GM12801 (cell line): ENCODE results near the gene ELMO1.

Experiments used
- TF ChIP-seq, protein P1 (sequence below): IDR thresholded peaks from one replicate; pipeline ENCODE4 v1.5.1; 2011; ENCODE audit warnings: control low read depth; ENCODE audit not compliant: insufficient read length; ENCODE audit errors: extremely low read depth

Gene ELMO1

DNA sequence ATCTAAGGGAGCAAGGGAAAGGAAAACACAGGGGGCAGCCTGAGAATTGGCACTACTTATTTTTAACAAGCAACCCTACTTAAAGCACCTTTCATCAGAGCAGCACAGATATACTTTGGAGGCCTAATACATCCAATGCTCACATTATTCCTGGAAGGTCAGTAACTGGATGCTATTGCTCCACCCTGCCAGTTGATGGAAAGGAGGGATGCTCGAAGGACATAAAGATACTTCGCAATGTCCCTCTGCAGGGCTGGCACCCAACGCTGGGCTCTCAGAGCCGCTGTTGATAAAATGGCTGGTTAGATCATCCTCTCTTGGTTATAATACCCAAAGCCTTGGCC is 416.4 kb downstream of the ELMO1 start:
- TF ChIP-seq, protein P1, sequence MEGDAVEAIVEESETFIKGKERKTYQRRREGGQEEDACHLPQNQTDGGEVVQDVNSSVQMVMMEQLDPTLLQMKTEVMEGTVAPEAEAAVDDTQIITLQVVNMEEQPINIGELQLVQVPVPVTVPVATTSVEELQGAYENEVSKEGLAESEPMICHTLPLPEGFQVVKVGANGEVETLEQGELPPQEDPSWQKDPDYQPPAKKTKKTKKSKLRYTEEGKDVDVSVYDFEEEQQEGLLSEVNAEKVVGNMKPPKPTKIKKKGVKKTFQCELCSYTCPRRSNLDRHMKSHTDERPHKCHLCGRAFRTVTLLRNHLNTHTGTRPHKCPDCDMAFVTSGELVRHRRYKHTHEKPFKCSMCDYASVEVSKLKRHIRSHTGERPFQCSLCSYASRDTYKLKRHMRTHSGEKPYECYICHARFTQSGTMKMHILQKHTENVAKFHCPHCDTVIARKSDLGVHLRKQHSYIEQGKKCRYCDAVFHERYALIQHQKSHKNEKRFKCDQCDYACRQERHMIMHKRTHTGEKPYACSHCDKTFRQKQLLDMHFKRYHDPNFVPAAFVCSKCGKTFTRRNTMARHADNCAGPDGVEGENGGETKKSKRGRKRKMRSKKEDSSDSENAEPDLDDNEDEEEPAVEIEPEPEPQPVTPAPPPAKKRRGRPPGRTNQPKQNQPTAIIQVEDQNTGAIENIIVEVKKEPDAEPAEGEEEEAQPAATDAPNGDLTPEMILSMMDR = no peak

DNA sequence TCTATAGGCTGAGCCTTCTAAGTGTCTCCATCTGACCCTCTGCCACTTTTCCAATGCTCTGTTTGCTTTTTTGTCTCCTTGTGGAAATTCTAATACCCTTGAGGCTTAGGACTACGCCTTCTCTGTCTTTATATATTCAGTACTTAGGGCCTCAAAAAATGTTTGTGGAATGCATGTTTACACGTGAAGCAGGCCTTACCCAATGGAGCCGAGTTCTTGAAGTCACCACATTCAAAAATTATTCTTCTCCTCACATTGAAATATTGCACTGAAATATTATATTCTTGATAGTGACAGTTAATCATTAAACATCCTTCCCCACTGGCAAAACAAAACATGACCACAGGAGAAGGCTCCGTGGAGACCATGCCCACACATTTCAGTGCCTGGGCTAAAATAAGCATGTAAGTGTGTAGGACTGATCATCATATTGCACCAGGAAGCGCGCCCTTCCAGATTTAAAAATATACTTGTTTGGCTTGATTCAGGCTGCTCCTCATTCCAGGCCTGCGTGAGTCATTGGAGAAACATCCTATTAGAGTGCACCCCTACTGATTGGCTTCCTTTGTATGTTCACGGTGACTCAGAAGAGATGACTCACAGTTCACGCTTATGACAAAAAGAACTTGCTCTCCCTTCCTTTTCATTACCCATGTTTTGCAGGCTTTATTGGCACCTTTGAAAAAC is 416.9 kb downstream of the ELMO1 start:
- TF ChIP-seq, protein P1 = no peak

DNA sequence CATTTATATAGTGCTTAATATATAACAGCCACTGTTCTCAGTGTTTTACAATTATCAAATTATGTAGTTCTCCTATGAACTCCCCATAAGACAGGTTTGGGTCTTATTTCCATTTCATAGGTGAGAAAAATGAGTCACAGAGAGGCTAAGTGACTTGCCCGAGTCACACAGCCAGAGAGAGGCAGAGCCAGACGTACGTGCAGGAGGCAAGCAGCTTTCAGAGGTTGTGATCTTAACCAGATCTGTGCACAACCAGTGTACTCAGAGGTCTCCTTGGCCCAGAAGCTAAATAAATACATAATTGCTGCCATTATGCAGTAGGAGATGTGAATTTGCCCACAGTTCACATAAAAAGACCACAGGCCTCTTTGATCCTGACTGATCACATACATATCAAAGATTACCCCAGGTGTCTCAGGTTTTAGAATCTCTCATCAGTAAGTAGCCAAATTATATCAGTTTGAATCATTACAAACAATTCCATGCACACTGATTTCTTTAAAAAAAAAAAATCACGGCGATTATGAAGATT is 419.7 kb downstream of the ELMO1 start:
- TF ChIP-seq, protein P1 = no peak

DNA sequence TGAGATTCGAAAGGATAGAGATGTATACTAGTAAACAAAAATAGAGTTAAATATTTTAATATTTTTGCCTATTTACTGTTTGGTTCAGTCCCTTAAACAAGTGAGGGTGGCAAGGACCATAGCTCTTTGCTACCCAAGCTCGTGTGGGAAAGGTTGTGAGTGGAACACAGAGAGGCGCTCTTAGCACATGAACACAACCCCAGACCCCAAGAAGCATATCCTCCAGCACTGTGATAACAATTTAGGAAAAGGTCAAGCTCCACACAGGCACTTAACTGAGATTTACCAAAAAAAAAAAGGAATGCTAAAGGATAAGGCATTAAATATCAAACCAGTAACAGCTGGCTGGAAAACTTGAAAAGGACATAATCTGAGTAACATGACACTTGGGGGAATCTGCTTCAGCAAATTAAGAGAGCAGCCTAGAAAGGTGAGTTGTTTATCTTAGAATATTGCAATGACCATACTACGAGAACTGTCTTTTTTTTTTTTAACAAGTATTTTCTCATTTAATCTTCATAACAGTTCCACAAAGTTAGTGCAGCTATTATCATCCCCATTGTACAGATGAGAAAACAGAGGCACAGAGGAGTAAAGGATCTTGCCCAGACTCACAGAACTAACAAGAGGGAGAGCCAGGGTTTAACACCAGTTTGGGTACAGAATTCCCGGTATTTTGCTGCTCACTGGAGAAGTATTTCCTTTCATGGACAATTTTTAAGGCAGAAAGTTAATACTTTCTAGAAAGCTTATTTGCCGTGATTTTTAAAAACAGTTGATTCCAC is 420.9 kb downstream of the ELMO1 start:
- TF ChIP-seq, protein P1 = no peak

DNA sequence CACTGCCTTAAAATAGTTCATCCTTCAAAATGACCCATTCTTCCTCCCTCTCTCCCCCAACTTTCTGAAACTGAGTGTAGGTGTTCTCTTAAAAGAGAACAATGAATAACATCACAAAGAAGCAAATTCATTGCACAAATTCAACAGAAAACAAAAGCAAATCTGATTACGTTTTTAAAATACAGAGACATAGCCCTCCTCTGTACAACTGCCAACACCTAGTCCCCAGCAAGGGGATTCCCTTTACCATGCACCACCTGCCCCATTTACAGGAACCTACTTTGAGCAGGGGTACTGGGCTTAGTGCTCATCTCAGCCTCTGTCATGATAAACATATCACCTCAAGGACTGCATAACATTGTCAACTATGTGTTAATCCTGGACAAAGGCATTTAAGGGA is 421.6 kb downstream of the ELMO1 start:
- TF ChIP-seq, protein P1 = no peak

DNA sequence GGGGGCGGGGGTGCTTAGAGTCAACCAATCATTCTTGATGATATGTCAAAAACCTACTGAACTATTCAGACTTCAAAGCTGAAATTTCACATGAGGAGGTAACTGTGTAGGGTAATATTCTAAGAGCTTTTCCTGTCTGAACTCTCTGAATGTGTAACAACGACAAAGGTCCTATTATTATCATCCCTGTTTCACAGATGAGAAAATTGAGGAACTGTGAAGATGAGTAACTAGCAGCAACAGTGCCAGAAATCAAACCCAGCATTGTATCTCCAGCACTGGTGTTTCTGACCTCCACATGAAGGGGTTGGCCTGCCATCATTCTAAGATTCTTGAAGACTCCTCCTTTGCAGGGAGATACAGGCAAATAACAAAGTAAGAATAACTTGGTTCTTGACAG is 429.7 kb downstream of the ELMO1 start:
- TF ChIP-seq, protein P1 = no peak

DNA sequence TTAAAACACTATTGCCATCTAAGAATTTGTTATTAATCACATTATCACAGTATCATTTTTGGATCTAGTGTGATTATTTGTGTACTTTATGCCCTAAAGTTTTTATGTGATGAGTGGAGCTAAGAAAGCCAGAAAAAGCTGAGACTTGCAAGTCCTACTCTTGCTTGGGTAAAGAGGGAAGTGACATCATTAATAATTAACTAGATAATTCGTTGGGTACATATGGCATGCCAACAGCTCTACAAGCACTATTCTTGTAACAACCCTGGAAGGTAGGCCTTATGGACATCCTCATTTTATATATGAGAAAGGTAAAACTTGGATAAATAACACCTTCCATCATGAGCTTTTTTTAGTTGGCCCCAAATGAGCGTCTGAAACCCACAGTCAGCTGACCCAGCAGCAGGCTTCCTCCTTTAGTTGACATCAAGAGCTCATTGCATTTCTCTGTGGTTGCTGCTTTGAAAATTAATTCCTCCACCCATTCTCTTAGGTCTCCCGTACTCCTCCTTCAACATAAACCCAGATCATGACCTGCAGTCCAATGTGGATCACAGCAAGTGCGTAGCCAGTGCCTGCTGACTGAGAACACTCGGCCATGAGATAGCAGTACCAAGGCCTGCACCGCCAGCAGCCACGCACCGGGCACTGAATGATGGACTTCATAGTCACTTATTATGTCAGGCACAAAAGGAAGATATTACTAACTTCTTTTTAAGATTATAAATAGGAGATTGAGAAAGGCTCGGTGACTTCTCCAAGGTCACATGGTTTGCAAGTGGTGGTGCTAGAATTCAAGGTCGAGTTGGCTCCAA is 432.4 kb downstream of the ELMO1 start:
- TF ChIP-seq, protein P1 = no peak
